ENCODE measurements around the gene TEX52. TPM values are rescaled to one million over a fixed set of nuclear protein-coding genes. Genes with fewer than 3 reads are reported as not detected.

Gene TEX52
- total RNA-seq, 2 donors from 2014 or later: not detected

- DNase-seq: no peak
- intact Hi-C loops (cut with DNase I, micrococcal nuclease): no loop called here
Observed at GRCh38 chr12:2805143-2805520, 51.7 kb downstream of the TEX52 start.

GRCh38 chr12:2804393-2805142 is 52.3 kb downstream of the TEX52 start:
- ATAC-seq: peak; percentile 18
- intact Hi-C loops (cut with DNase I, micrococcal nuclease): no loop called here
- peak in 1 of 2 donors; percentile 15 for DNase-seq

More at GRCh38 chr12:2805143-2805520, 51.7 kb downstream of the TEX52 start:
- no peak for ATAC-seq

- intact Hi-C loops (cut with DNase I, micrococcal nuclease): no loop called here
- DNase-seq (no peak), ATAC-seq (no peak)
Observed at GRCh38 chr12:2803635-2804392, 53.0 kb downstream of the TEX52 start.

- ATAC-seq: no peak
- DNase-seq: no peak
- intact Hi-C loops (cut with DNase I, micrococcal nuclease): no loop called here
Observed at GRCh38 chr12:2801044-2801783, 55.6 kb downstream of the TEX52 start.

- ATAC-seq (no peak), DNase-seq (no peak)
- intact Hi-C loops (cut with DNase I, micrococcal nuclease): no loop called here
Observed at GRCh38 chr12:2800046-2800570, 56.7 kb downstream of the TEX52 start.

Other genes with a start within 250 kb of the TEX52 start
- gene FKBP4, start 62.1 kb downstream of the TEX52 start, total RNA-seq: 10 to 100 TPM; 66.3 to 67.9 TPM
- 10 to 100 TPM; 31.3 to 31.8 TPM for gene ITFG2, start 44.4 kb downstream of the TEX52 start, total RNA-seq
- 1 to 10 TPM; 1.2 to 1.8 TPM for gene NRIP2, start 22.0 kb downstream of the TEX52 start, total RNA-seq
- 10 to 100 TPM in 1 of 2 donors, 1 to 10 TPM in 1; 6.5 to 19.8 TPM for gene FOXM1, start 20.1 kb upstream of the TEX52 start, total RNA-seq
- gene RHNO1, start 20.2 kb upstream of the TEX52 start, total RNA-seq: 10 to 100 TPM; 18.5 to 20.6 TPM
- 1 to 10 TPM; 7.5 to 9.9 TPM for gene TULP3, start 33.9 kb upstream of the TEX52 start, total RNA-seq
- 1 to 10 TPM; 6.0 to 9.0 TPM for gene TEAD4, start 102.4 kb upstream of the TEX52 start, total RNA-seq
- 1 to 10 TPM; 7.1 to 9.6 TPM for gene TSPAN9, start 220.3 kb upstream of the TEX52 start, total RNA-seq

All from left colon (tissue), 2 donors.